ENCODE measurements around the gene PRR14.

Gene PRR14

DNA sequence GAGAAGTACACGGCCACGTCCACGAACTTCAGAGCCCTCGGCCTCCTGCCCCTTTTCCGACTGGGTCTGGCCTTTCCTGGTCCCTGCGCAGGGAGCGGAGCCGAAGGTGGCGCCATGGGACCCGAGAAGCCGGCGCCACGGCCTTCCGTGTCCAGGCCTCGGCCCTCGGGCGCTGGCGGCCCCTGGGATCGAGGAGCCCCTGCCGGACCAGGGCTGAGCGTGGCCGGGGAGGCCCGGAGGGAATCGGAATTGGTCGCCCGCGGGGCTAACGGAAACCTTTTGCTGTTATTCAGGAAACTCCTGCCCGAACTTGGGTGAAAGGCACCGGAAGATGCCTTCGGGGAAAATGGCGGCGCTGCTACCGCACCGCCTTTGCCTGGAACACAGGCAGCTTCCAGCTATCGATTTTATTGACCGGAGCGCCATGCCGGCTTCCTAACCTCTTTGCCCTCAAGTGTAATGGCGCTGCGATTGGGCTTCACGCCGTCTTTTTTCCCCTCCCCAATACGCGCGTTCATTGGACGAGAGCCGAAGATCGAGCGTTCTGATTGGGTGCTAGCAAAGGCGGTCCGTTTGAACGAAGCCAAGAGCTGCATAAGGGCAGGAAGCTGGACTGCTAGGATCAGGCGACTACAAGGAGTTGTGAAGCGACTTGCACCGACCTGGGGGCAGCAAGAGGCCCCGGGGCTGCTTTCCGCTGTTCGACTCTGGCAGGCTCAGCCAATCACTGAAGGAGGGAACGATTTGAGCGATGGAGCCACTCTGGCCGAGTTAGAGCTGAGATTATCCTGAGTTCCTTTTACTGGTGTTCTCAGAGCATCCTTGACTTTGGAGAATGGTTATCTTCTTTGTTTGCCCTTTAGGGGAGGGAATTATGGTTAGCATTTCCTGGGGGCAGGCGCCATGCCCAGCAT is 40.6 kb upstream of the PRR14 start, which contains the start of gene ZNF689 (continued):
- TF ChIP-seq, protein P1, sequence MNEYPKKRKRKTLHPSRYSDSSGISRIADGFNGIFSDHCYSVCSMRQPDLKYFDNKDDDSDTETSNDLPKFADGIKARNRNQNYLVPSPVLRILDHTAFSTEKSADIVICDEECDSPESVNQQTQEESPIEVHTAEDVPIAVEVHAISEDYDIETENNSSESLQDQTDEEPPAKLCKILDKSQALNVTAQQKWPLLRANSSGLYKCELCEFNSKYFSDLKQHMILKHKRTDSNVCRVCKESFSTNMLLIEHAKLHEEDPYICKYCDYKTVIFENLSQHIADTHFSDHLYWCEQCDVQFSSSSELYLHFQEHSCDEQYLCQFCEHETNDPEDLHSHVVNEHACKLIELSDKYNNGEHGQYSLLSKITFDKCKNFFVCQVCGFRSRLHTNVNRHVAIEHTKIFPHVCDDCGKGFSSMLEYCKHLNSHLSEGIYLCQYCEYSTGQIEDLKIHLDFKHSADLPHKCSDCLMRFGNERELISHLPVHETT (tag by site-specific recombination; IDR thresholded peaks at IDR 0.05): peak; percentile 69; the same call in 1 of the 2 replicates
- TF ChIP-seq CTCF (tag by site-specific recombination; IDR thresholded peaks at IDR 0.05) (peak; percentile 78), ZNF404 (tag by site-specific recombination; IDR thresholded peaks at IDR 0.05) (no peak), ZNF792 (tag by site-specific recombination; IDR thresholded peaks at IDR 0.05) (peak; percentile 75), ZIC2 (tag by site-specific recombination; IDR thresholded peaks at IDR 0.05) (no peak; the same call in 1 of the 2 replicates), ZNF341 (tag by site-specific recombination; IDR thresholded peaks at IDR 0.05; ENCODE audit: low read depth) (peak; percentile 78), TSHZ1 (tag by site-specific recombination; IDR thresholded peaks at IDR 0.05; ENCODE audit: borderline replicate concordance) (no peak), FEZF1 (tag by site-specific recombination; IDR thresholded peaks at IDR 0.05) (peak; percentile 98), ZBTB26 (tag by site-specific recombination; optimal IDR thresholded peaks at IDR 0.05) (peak; percentile 54), SP2 (tag by site-specific recombination; IDR thresholded peaks at IDR 0.05) (peak; percentile 99), TCF7L2 (IDR thresholded peaks at IDR 0.05; ENCODE audit: borderline replicate concordance, low read depth, low read length) (peak; percentile 56; the same call in 1 of the 2 replicates), ZNF501 (tag by site-specific recombination; IDR thresholded peaks at IDR 0.05) (peak; percentile 92; the same call in 1 of the 2 replicates), PRDM10 (tag by site-specific recombination; IDR thresholded peaks at IDR 0.05) (peak; percentile 92), ZNF768 (tag by site-specific recombination; IDR thresholded peaks at IDR 0.05) (0 out of 2 replicates have a peak, but pooled peaks have one; percentile 25), ZNF19 (tag by site-specific recombination; IDR thresholded peaks at IDR 0.05; ENCODE audit: low read depth) (no peak), ZNF585B (tag by site-specific recombination; IDR thresholded peaks at IDR 0.05) (peak; percentile 19), SP3 (tag by site-specific recombination; IDR thresholded peaks at IDR 0.05) (peak; percentile 99), ZBTB1 (tag by site-specific recombination; IDR thresholded peaks at IDR 0.05) (0 out of 2 replicates have a peak, but pooled peaks have one; percentile 33), ZNF692 (tag by site-specific recombination; IDR thresholded peaks at IDR 0.05) (peak; percentile 66; the same call in 1 of the 2 replicates), ZNF521 (tag by site-specific recombination; IDR thresholded peaks at IDR 0.05) (no peak)
- TF ChIP-seq, protein P2, sequence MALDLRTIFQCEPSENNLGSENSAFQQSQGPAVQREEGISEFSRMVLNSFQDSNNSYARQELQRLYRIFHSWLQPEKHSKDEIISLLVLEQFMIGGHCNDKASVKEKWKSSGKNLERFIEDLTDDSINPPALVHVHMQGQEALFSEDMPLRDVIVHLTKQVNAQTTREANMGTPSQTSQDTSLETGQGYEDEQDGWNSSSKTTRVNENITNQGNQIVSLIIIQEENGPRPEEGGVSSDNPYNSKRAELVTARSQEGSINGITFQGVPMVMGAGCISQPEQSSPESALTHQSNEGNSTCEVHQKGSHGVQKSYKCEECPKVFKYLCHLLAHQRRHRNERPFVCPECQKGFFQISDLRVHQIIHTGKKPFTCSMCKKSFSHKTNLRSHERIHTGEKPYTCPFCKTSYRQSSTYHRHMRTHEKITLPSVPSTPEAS (tag by site-specific recombination; IDR thresholded peaks at IDR 0.05): peak; percentile 17
